ENCODE measurements around the gene CBFA2T2.
"Not testable (repeated sequence)": the region's sequence is repeated elsewhere in the genome, so short reads cannot be mapped to it uniquely, and the experiment has no call there.

Gene CBFA2T2

GRCh38 chr20:33689973-33690372 is 200.1 kb downstream of the CBFA2T2 start:
- peak overlapping the region; percentile 92 for H3K27ac ChIP-seq
- TF ChIP-seq CTCF (conservative IDR thresholded peaks at IDR 0.05), result no peak

- H3K27ac ChIP-seq, result no peak overlapping the region
- no peak for TF ChIP-seq CTCF (conservative IDR thresholded peaks at IDR 0.05)
These were observed 203.4 kb downstream of the CBFA2T2 start for GRCh38 chr20:33693289-33693688.

GRCh38 chr20:33693741-33694638 is 204.1 kb downstream of the CBFA2T2 start:
- H3K27ac ChIP-seq, result no peak overlapping the region
- TF ChIP-seq CTCF (conservative IDR thresholded peaks at IDR 0.05), result no peak

- TF ChIP-seq CTCF (conservative IDR thresholded peaks at IDR 0.05), result no peak
- H3K27ac ChIP-seq, result no peak overlapping the region
These were observed 204.7 kb downstream of the CBFA2T2 start for GRCh38 chr20:33694639-33695012.

GRCh38 chr20:33696448-33696847 is 206.6 kb downstream of the CBFA2T2 start:
- H3K27ac ChIP-seq, result no peak overlapping the region
- TF ChIP-seq CTCF (conservative IDR thresholded peaks at IDR 0.05), result no peak

GRCh38 chr20:33697129-33697528 is 207.2 kb downstream of the CBFA2T2 start:
- no peak overlapping the region for H3K27ac ChIP-seq
- TF ChIP-seq CTCF (conservative IDR thresholded peaks at IDR 0.05), result no peak

- H3K27ac ChIP-seq, result not testable (repeated sequence)
These were observed 209.1 kb downstream of the CBFA2T2 start for GRCh38 chr20:33698966-33699365.

Data from VCaP (cell line).